Tibial artery (tissue), 4 donors: ENCODE measurements around the gene LRTM1.

Experiments
- DNase-seq, 2 donors: peaks; one replicate each; pipeline ENCODE4 v3.0.0-alpha.2; 2019
- H3K27ac ChIP-seq, 2 donors: fragments of 200-600 bp; sonication (generic) in 1 of 2; 1 replicate in 1 of 2; 2 replicates in 1 of 2; pipeline ENCODE4 v1.5.1; 2018 to 2019; ENCODE audit warnings: mild to moderate bottlenecking in 1 of 2
- H3K27me3 ChIP-seq, 2 donors: fragments of 200-600 bp; sonication (generic) in 1 of 2; one replicate each; pipeline versions ENCODE4 v1.5.1 to v1.6.0; 2016 to 2019
- H3K36me3 ChIP-seq, 3 donors: fragments of 200-600 bp; sonication (generic) in 2 of 3; one replicate each; pipeline ENCODE4 v1.5.1; 2016 to 2019; ENCODE audit warnings: mild to moderate bottlenecking in 2 of 3
- H3K4me1 ChIP-seq, 4 donors: fragments of 200-600 bp; sonication (generic) in 2 of 4; 1 replicate in 3 of 4; 2 replicates in 1 of 4; pipeline ENCODE4 v1.5.1; 2016 to 2019
- H3K4me3 ChIP-seq, 2 donors: fragments of 200-600 bp; sonication (generic) in 1 of 2; 1 replicate in 1 of 2; 2 replicates in 1 of 2; pipeline ENCODE4 v1.5.1; 2018 to 2019; ENCODE audit warnings: mild to moderate bottlenecking in 2 of 2
- H3K9me3 ChIP-seq, 3 donors: fragments of 200-600 bp; sonication (generic) in 1 of 3; one replicate each; pipeline ENCODE4 v1.5.1; 2016 to 2019
- CTCF ChIP-seq, 2 experiments: fragments of 200-600 bp in 1 of 2; fragments of 450-650 bp in 1 of 2; IDR thresholded peaks; one replicate each; pipeline ENCODE4 v1.5.1; 2017 to 2019; ENCODE audit warnings: antibody characterized with exemption in 2 of 2, mild to moderate bottlenecking in 1 of 2, moderate library complexity in 1 of 2
- intact Hi-C: fragments of 100-400 bp; cut with DNase I; formaldehyde crosslinking; loops from one replicate; pipeline ENCODE4 v1.15.0; 2023; ENCODE audit warnings: low total_unique reads

Gene LRTM1

GRCh38 chr3:54954022-54954421, 26.2 kb upstream of the LRTM1 start:
- H3K4me3 ChIP-seq: no peak overlapping the region
- no peak for DNase-seq
- H3K36me3 ChIP-seq: no peaks in the 10 kb centered on the region
- H3K27me3 ChIP-seq: no peaks in the 10 kb centered on the region
- no peaks in the 10 kb centered on the region for H3K9me3 ChIP-seq
- peaks cover 0 to 7% (median 3%) of the 10 kb centered on the region in 4 donors for H3K4me1 ChIP-seq
- H3K27ac ChIP-seq: no peak overlapping the region
- no peak for TF ChIP-seq CTCF (IDR thresholded peaks at IDR 0.05)
- intact Hi-C loops: no loop called here

DNA sequence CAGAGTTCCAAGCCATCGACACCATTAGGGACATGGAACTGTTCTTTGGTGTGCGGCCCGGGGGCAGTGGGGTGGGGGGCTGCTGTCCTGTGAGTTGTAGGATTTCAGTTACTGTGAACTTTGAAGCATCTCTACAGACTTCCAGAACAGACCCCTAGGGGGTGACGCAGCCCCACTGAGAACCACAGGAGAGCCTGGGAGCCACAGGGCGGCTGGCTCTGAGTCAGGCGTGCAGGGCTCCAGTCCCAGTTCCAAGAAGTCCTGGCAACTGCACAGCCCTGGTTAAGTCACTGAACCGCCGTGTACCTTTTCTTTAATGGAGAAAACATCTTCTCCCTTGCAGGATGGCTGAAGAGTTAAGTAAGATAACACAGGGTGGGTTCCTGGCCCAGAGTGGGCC, 23.5 kb upstream of the LRTM1 start:
- peak; percentile 74 to 76 for DNase-seq
- intact Hi-C loops: no loop called here
- TF ChIP-seq CTCF (IDR thresholded peaks at IDR 0.05): peak; percentile 38 to 43
- Histone ChIP-seq H3K4me3 (no peak overlapping the region), H3K27ac (no peak overlapping the region), H3K36me3 (no peaks in the 10 kb centered on the region), H3K4me1 (peaks cover 0 to 7% (median 3%) of the 10 kb centered on the region in 4 donors), H3K27me3 (no peaks in the 10 kb centered on the region), H3K9me3 (no peaks in the 10 kb centered on the region)

- Histone ChIP-seq H3K27me3 (no peaks in the 10 kb centered on the region), H3K4me1 (peaks cover 0 to 7% (median 3%) of the 10 kb centered on the region in 4 donors), H3K36me3 (no peaks in the 10 kb centered on the region), H3K4me3 (no peak overlapping the region), H3K9me3 (no peaks in the 10 kb centered on the region), H3K27ac (no peak overlapping the region)
- TF ChIP-seq CTCF (IDR thresholded peaks at IDR 0.05): no peak
- intact Hi-C loops: no loop called here
- DNase-seq: no peak
These were observed 22.6 kb upstream of the LRTM1 start for GRCh38 chr3:54950391-54951003.

- no peaks in the 10 kb centered on the region for H3K27me3 ChIP-seq
- no peak overlapping the region for H3K27ac ChIP-seq
- intact Hi-C loops: no loop called here
- no peak for DNase-seq
- no peaks in the 10 kb centered on the region for H3K9me3 ChIP-seq
- peaks cover 0 to 7% (median 3%) of the 10 kb centered on the region in 4 donors for H3K4me1 ChIP-seq
- TF ChIP-seq CTCF (IDR thresholded peaks at IDR 0.05): no peak
- no peaks in the 10 kb centered on the region for H3K36me3 ChIP-seq
- H3K4me3 ChIP-seq: no peak overlapping the region
These were observed 21.7 kb upstream of the LRTM1 start for GRCh38 chr3:54949491-54950044.

GRCh38 chr3:54941690-54942362, 14.0 kb upstream of the LRTM1 start:
- H3K36me3 ChIP-seq: no peaks in the 10 kb centered on the region
- DNase-seq: no peak
- no peaks in the 10 kb centered on the region for H3K9me3 ChIP-seq
- H3K27ac ChIP-seq: no peak overlapping the region
- H3K4me1 ChIP-seq: no peaks in the 10 kb centered on the region
- TF ChIP-seq CTCF (IDR thresholded peaks at IDR 0.05): no peak
- intact Hi-C loops: no loop called here
- H3K4me3 ChIP-seq: no peak overlapping the region
- H3K27me3 ChIP-seq: no peaks in the 10 kb centered on the region
